Sigmoid colon (tissue), 7 donors: ENCODE results near the gene CFAP210. TPM values are rescaled to one million over a fixed set of nuclear protein-coding genes. Genes with fewer than 3 reads are reported as not detected.
"Not testable (repeated sequence)": the region's sequence is repeated elsewhere in the genome, so short reads cannot be mapped to it uniquely, and the experiment has no call there.

Experiments
- DNase-seq: peaks from one replicate; pipeline ENCODE4 v3.0.0-alpha.2; 2019
- H3K27ac ChIP-seq, 4 donors: fragments of 200-600 bp; sonication (generic); one replicate each; pipeline ENCODE4 v1.5.1; 2016 to 2019; ENCODE audit warnings: mild to moderate bottlenecking in 1 of 4
- H3K27me3 ChIP-seq, 3 donors: fragments of 200-600 bp; sonication (generic); one replicate each; pipeline ENCODE4 v1.5.1; 2019; ENCODE audit warnings: mild to moderate bottlenecking in 1 of 3
- H3K36me3 ChIP-seq, 4 donors: fragments of 200-600 bp; sonication (generic); one replicate each; pipeline ENCODE4 v1.5.1; 2016 to 2019
- H3K4me1 ChIP-seq, 4 donors: fragments of 200-600 bp; sonication (generic); one replicate each; pipeline ENCODE4 v1.5.1; 2017 to 2019
- H3K4me3 ChIP-seq, 4 donors: fragments of 200-600 bp; sonication (generic); one replicate each; pipeline ENCODE4 v1.5.1; 2017 to 2019; ENCODE audit warnings: mild to moderate bottlenecking in 2 of 4, moderate library complexity in 1 of 4
- H3K9me3 ChIP-seq, 4 donors: fragments of 200-600 bp in 3 of 4; sonication (generic) in 3 of 4; one replicate each; pipeline versions ENCODE4 v1.5.1 to v1.6.1; 2013 to 2019
- EP300 ChIP-seq, 4 donors: sonication (generic); formaldehyde crosslinking; IDR thresholded peaks; one replicate each; pipeline ENCODE4 v1.6.1; 2017; ENCODE audit warnings: antibody characterized with exemption in 4 of 4
- POLR2A ChIP-seq, 2 donors: fragments of 450-650 bp; IDR thresholded peaks; one replicate each; pipeline ENCODE4 v1.6.1; 2016; ENCODE audit warnings: antibody characterized with exemption in 2 of 2, mild to moderate bottlenecking in 2 of 2, moderate library complexity in 2 of 2
- POLR2AphosphoS5 ChIP-seq, 4 donors: sonication (generic); formaldehyde crosslinking; IDR thresholded peaks; one replicate each; pipeline ENCODE4 v1.6.1; 2017; ENCODE audit warnings: antibody characterized with exemption in 4 of 4
- WGBS, 2 donors: extraction: QIAGEN DNeasy Blood & Tissue Kit; methylation state at CpG; one replicate each; pipeline ENCODE4 v1.1.7; 2013; 5-methylcytosine and 5-hydroxymethylcytosine counted together
- intact Hi-C: fragments of 100-400 bp; cut with DNase I; formaldehyde crosslinking; loops from one replicate; pipeline ENCODE4 v1.15.1; 2023
- polyA plus RNA-seq, 3 donors: library from polyadenylated mRNA; stranded (reverse); fragments of 200-250 nt; gene quantifications; one replicate each; pipeline ENCODE4 v1.2.3, GENCODE V29; 2013
- total RNA-seq, 4 donors: library from RNA; depleted of rRNA; stranded (reverse); fragments of >200 nt; gene quantifications; one replicate each; pipeline ENCODE4 v1.1.0, GENCODE V29; 2016
- TF ChIP-seq, protein P1 (sequence below), 4 experiments: fragments of 450-650 bp in 3 of 4; fragments of 200-600 bp in 1 of 4; IDR thresholded peaks; one replicate each; pipeline ENCODE4 v1.5.1; 2016 to 2019; ENCODE audit warnings: antibody characterized with exemption in 4 of 4, mild to moderate bottlenecking in 3 of 4, moderate library complexity in 2 of 4
- donor health status: healthy with polysubstance abuse.
- donor health status: Bipolar disorder and iron deficiency.
- donor health status: healthy.

Gene CFAP210
- total and polyA plus RNA-seq, 7 donors = 0.04 TPM; not detected in 6

DNA sequence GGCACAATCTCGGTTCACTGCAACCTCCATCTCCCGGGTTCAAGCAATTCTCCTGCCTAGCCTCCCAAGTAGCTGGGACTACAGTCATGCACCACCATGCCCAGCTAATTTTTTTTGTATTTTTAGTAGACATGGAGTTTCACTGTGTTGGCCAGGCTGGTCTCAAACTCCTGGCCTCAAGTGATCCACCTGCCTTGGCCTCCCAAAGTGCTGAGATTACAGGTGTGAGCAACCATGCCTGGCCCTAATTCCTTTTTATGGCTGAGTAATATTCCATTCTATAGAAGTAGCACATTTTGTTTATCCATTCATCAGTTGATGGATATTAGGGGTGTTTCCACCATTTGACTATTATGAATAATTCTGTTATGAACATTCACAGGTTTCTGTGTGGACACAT is 9.5 kb downstream of the CFAP210 start:
- 94 to 96% methylated on average over 2 of the region's 2 CpGs for WGBS, 2 donors
- H3K4me1 ChIP-seq, DNase-seq, H3K4me3 ChIP-seq, H3K27me3 ChIP-seq, H3K27ac ChIP-seq, H3K36me3 ChIP-seq, H3K9me3 ChIP-seq, intact Hi-C loops: not testable (repeated sequence)

- Histone ChIP-seq H3K36me3 (no peaks in the 10 kb centered on the region), H3K4me1 (no peaks in the 10 kb centered on the region), H3K27ac (no peak overlapping the region), H3K4me3 (no peak overlapping the region), H3K9me3 (no peaks in the 10 kb centered on the region), H3K27me3 (no peaks in the 10 kb centered on the region)
- 72 to 88% methylated on average over 3 of the region's 3 CpGs for WGBS, 2 donors
- TF ChIP-seq, protein P1, sequence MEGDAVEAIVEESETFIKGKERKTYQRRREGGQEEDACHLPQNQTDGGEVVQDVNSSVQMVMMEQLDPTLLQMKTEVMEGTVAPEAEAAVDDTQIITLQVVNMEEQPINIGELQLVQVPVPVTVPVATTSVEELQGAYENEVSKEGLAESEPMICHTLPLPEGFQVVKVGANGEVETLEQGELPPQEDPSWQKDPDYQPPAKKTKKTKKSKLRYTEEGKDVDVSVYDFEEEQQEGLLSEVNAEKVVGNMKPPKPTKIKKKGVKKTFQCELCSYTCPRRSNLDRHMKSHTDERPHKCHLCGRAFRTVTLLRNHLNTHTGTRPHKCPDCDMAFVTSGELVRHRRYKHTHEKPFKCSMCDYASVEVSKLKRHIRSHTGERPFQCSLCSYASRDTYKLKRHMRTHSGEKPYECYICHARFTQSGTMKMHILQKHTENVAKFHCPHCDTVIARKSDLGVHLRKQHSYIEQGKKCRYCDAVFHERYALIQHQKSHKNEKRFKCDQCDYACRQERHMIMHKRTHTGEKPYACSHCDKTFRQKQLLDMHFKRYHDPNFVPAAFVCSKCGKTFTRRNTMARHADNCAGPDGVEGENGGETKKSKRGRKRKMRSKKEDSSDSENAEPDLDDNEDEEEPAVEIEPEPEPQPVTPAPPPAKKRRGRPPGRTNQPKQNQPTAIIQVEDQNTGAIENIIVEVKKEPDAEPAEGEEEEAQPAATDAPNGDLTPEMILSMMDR (IDR thresholded peaks at IDR 0.05) = no peak
- TF ChIP-seq POLR2A (IDR thresholded peaks at IDR 0.05) (no peak), EP300 (IDR thresholded peaks at IDR 0.05) (no peak), POLR2AphosphoS5 (IDR thresholded peaks at IDR 0.05) (no peak)
- DNase-seq = no peak
- intact Hi-C loops = no loop called here
Measured at GRCh38 chr2:169684135-169684565, 10.1 kb downstream of the CFAP210 start.

GRCh38 chr2:169683425-169684134 is 10.6 kb downstream of the CFAP210 start:
- intact Hi-C loops = no loop called here
- 75 to 80% methylated on average over 3 of the region's 3 CpGs for WGBS, 2 donors
- no peak for DNase-seq
- TF ChIP-seq POLR2A (IDR thresholded peaks at IDR 0.05) = no peak
- TF ChIP-seq, protein P1 (IDR thresholded peaks at IDR 0.05) = no peak
- TF ChIP-seq POLR2AphosphoS5 (IDR thresholded peaks at IDR 0.05) = no peak
- TF ChIP-seq EP300 (IDR thresholded peaks at IDR 0.05) = no peak
- Histone ChIP-seq H3K36me3 (no peaks in the 10 kb centered on the region), H3K4me1 (no peaks in the 10 kb centered on the region), H3K4me3 (no peak overlapping the region), H3K9me3 (no peaks in the 10 kb centered on the region), H3K27ac (no peak overlapping the region), H3K27me3 (no peaks in the 10 kb centered on the region)

DNA sequence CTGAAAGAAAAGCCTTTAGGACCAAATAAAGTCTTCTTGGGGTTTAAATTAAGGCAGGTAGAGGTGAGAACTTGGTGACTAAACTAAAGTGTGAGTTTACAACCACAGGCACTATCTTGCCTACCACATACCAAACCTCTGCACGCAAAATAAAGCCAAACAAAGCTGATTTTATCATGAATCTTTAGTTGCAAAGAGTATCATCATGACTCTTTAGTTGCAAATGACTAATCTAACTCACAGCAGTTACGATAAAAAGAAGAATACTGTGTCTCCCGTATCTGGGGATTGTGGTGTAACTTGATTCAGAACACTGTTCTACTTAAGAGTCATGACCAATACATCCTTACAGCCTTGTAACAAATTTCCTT is 11.2 kb downstream of the CFAP210 start:
- Histone ChIP-seq H3K4me1 (no peaks in the 10 kb centered on the region), H3K27me3 (no peaks in the 10 kb centered on the region), H3K4me3 (no peak overlapping the region), H3K9me3 (no peaks in the 10 kb centered on the region), H3K36me3 (no peaks in the 10 kb centered on the region), H3K27ac (no peak overlapping the region)
- no peak for DNase-seq
- TF ChIP-seq POLR2AphosphoS5 (IDR thresholded peaks at IDR 0.05) (no peak), POLR2A (IDR thresholded peaks at IDR 0.05) (no peak), EP300 (IDR thresholded peaks at IDR 0.05) (no peak)
- TF ChIP-seq, protein P1 (IDR thresholded peaks at IDR 0.05) = no peak
- WGBS, 2 donors = 72 to 84% methylated on average over 3 of the region's 3 CpGs
- intact Hi-C loops = no loop called here

- TF ChIP-seq POLR2AphosphoS5 (IDR thresholded peaks at IDR 0.05) = no peak
- TF ChIP-seq, protein P1 (IDR thresholded peaks at IDR 0.05) = no peak
- no peak for TF ChIP-seq POLR2A (IDR thresholded peaks at IDR 0.05)
- TF ChIP-seq EP300 (IDR thresholded peaks at IDR 0.05) = no peak
- DNase-seq = no peak
- H3K9me3 ChIP-seq = no peaks in the 10 kb centered on the region
- WGBS, 2 donors = 90 to 92% methylated on average over 6 of the region's 6 CpGs
- intact Hi-C loops = no loop called here
- no peak overlapping the region for H3K4me3 ChIP-seq
- no peaks in the 10 kb centered on the region for H3K36me3 ChIP-seq
- H3K4me1 ChIP-seq = no peaks in the 10 kb centered on the region
- H3K27ac ChIP-seq = no peak overlapping the region
- H3K27me3 ChIP-seq = no peaks in the 10 kb centered on the region
Measured at GRCh38 chr2:169676850-169677249, 17.4 kb downstream of the CFAP210 start.
